ENCODE measurements around the gene BEAN1. TPM values are rescaled to one million over a fixed set of nuclear protein-coding genes. Genes with fewer than 3 reads are reported as not detected.

The BEAN1 gene
- total RNA-seq, 6 experiments from 2014 or later = not detected

DNA sequence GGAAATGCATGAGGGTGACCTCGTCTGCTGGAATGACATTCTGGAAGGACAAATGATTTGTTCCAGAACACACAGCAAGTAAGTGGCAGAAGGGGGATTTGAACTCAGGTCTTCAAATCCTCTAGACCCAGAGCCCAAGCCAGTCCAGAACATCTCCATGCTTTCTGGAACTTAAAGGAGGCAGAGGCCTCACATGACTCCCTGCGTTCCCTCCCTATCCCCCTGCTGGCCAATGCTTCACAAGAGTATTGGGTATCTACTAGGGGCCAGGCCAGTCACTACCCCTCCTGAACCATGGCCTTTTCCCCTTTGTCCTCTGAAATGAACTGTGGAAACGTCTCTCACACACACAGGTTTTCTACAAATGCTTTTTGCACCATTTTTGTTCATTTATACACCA lies 7.6 kb upstream of the BEAN1 start:
- Mint-ChIP-seq H3K27ac (no peak overlapping the region), H3K9me3 (no peaks in the 10 kb centered on the region), H3K36me3 (ENCODE audit: low read depth) (peaks cover 5% of the 10 kb centered on the region; the same call in 1 of the 2 replicates), H3K4me1 (ENCODE audit: low read depth) (peaks cover 50% of the 10 kb centered on the region), H3K4me3 (no peak overlapping the region), H3K27me3 (ENCODE audit: insufficient read depth) (peaks cover 5% of the 10 kb centered on the region; the same call in 1 of the 2 replicates)
- no peak for DNase-seq
- TF ChIP-seq CTCF (IDR thresholded peaks at IDR 0.05) = peak; percentile 46

DNA sequence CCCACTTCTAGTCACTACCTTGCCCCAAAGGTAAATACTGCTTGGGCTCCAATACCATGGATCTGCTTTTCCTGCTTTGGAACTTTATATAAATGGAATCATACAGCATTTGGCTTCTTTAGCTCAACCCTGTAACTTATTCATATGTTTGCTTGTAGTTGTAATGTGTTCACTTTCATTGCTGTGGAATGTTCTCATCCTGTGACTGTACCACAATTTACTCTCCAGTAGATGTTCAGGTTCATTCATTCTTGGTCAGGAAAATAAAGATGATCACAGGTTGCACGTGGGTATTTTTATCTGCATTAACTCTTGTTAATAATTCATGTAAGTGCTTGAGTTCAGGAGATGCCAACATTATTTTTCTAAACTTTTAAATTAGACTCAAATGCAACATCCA lies 6.7 kb upstream of the BEAN1 start:
- no peak for TF ChIP-seq CTCF (IDR thresholded peaks at IDR 0.05)
- peaks cover 41% of the 10 kb centered on the region for H3K4me1 Mint-ChIP-seq (ENCODE audit: low read depth)
- no peaks in the 10 kb centered on the region for H3K9me3 Mint-ChIP-seq
- H3K27ac Mint-ChIP-seq = no peak overlapping the region
- peaks cover 9% of the 10 kb centered on the region for H3K27me3 Mint-ChIP-seq (ENCODE audit: insufficient read depth)
- peaks cover 5% of the 10 kb centered on the region; the same call in 1 of the 2 replicates for H3K36me3 Mint-ChIP-seq (ENCODE audit: low read depth)
- no peak for DNase-seq
- no peak overlapping the region for H3K4me3 Mint-ChIP-seq

GRCh38 chr16:66421891-66422290 lies 5.2 kb upstream of the BEAN1 start:
- no peak for DNase-seq
- no peak for TF ChIP-seq CTCF (IDR thresholded peaks at IDR 0.05)
- peaks cover 5% of the 10 kb centered on the region; the same call in 1 of the 2 replicates for H3K36me3 Mint-ChIP-seq (ENCODE audit: low read depth)

DNA sequence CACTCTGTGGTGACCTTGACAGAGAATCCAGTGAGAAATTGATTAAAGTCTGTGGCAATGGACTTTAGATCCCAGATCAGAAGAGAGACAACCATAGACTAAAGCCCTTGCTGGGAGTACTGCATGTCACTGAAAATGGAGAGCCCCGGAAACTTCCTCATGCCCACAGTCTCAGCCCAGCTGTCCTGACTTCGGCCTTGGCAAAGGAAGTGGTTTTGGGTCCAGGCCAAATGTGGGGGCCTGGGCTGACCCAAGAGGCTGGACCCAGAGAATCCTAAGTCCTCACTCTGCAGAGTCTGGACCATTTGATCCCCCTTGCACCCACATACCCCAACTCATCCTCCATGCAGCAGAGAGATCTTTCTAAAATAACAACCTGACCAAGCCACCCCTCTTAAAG lies 4.7 kb upstream of the BEAN1 start:
- Mint-ChIP-seq H3K4me1 (ENCODE audit: low read depth) (peaks cover 26% of the 10 kb centered on the region), H3K27me3 (ENCODE audit: insufficient read depth) (peaks cover 16% of the 10 kb centered on the region), H3K4me3 (no peak overlapping the region), H3K27ac (no peak overlapping the region), H3K9me3 (no peaks in the 10 kb centered on the region), H3K36me3 (ENCODE audit: low read depth) (0 out of 2 replicates have a peak, but pooled peaks cover 1% of the 10 kb centered on the region)
- no peak for TF ChIP-seq CTCF (IDR thresholded peaks at IDR 0.05)
- no peak for DNase-seq

More at GRCh38 chr16:66421891-66422290, 5.2 kb upstream of the BEAN1 start:
- Mint-ChIP-seq H3K9me3 (no peaks in the 10 kb centered on the region), H3K4me3 (no peak overlapping the region), H3K27me3 (ENCODE audit: insufficient read depth) (peaks cover 18% of the 10 kb centered on the region), H3K4me1 (ENCODE audit: low read depth) (peaks cover 31% of the 10 kb centered on the region), H3K27ac (no peak overlapping the region)

DNA sequence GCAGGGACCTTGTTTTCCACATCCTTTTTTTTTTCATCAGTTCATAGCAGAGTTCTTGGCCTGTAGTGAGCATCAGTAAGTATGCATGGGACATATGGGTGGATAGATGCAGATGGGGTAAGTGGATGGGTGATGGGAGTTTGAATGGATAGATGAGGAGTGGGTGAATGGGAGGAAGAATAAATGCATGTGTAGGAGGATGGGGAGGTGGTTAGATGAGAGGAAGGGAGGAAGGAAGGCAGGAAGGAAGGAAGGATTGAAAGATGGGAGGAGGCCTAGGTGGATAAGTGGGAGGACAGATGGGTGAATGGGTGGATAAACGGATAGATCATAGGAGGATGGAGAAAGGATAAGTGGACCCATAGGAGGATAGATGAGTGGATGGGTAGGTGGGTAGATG lies 3.9 kb upstream of the BEAN1 start:
- DNase-seq = no peak
- Mint-ChIP-seq H3K9me3 (no peaks in the 10 kb centered on the region), H3K4me3 (no peak overlapping the region)

More for the DNA sequence above, 3.9 kb upstream of the BEAN1 start:
- no peak for TF ChIP-seq CTCF (IDR thresholded peaks at IDR 0.05)
- peaks cover 22% of the 10 kb centered on the region for H3K27me3 Mint-ChIP-seq (ENCODE audit: insufficient read depth)
- H3K27ac Mint-ChIP-seq = no peak overlapping the region
- H3K36me3 Mint-ChIP-seq (ENCODE audit: low read depth) = no peaks in the 10 kb centered on the region
- H3K4me1 Mint-ChIP-seq (ENCODE audit: low read depth) = peaks cover 18% of the 10 kb centered on the region
